PC-9 (cell line): Measurements from ENCODE around the gene MACROD2.

Source experiments
- EZH2 ChIP-seq: fragments of 200-600 bp; sonication (generic); IDR thresholded peaks from 2 replicates; pipeline ENCODE4 v1.8.0; 2017; ENCODE audit warnings: antibody characterized with exemption, low read depth
- TF ChIP-seq, protein P1 (sequence below): fragments of 200-600 bp; sonication (generic); conservative IDR thresholded peaks from 2 replicates; pipeline ENCODE4 v1.6.1; 2017; ENCODE audit warnings: mixed run types, antibody characterized with exemption, mild to moderate bottlenecking, moderate library complexity

DNA sequence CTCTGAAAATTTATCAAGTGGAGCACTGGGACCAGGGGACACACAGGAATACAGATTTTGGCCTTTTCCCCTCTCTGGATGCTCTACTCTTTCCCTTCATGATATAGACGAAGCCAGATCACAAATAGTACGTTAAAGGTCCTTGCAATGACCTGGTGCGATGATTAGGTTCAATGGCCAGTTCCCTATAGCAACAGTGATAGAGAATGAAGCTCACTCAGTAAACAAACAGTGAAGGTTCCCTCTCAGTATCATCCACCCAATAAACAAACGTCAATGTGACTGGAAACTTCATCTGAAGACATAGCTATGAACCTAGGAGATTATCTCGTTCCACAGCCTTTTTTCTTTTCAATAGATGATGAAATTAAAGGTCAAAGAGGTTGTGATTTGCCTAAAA, 1981.7 kb downstream of the MACROD2 start:
- no peak for TF ChIP-seq EZH2
- TF ChIP-seq, protein P1, sequence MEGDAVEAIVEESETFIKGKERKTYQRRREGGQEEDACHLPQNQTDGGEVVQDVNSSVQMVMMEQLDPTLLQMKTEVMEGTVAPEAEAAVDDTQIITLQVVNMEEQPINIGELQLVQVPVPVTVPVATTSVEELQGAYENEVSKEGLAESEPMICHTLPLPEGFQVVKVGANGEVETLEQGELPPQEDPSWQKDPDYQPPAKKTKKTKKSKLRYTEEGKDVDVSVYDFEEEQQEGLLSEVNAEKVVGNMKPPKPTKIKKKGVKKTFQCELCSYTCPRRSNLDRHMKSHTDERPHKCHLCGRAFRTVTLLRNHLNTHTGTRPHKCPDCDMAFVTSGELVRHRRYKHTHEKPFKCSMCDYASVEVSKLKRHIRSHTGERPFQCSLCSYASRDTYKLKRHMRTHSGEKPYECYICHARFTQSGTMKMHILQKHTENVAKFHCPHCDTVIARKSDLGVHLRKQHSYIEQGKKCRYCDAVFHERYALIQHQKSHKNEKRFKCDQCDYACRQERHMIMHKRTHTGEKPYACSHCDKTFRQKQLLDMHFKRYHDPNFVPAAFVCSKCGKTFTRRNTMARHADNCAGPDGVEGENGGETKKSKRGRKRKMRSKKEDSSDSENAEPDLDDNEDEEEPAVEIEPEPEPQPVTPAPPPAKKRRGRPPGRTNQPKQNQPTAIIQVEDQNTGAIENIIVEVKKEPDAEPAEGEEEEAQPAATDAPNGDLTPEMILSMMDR: no peak
